GM13977 (cell line): ENCODE results near the gene HS6ST3.

ENCODE experiments used
- DNase-seq: peaks from one replicate; pipeline ENCODE4 v3.0.0; 2012; ENCODE audit warnings: low spot score
- in situ Hi-C: fragments of 300-500 bp; cut with MboI; formaldehyde crosslinking; loops from one replicate; pipeline ENCODE4 v1.12.0; 2022; ENCODE audit warnings: low sequenced_read_pairs, low pct_unique_long_range_greater_than_20kb, mixed read lengths, inconsistent platforms; ENCODE audit not compliant: unreplicated experiment
- TF ChIP-seq, protein P1 (sequence below): IDR thresholded peaks from 2 replicates; pipeline ENCODE4 v1.5.1; 2012; ENCODE audit warnings: mild to moderate bottlenecking, control low read depth; ENCODE audit not compliant: insufficient read depth; ENCODE audit errors: extremely low read depth, missing control alignments

Gene HS6ST3

DNA sequence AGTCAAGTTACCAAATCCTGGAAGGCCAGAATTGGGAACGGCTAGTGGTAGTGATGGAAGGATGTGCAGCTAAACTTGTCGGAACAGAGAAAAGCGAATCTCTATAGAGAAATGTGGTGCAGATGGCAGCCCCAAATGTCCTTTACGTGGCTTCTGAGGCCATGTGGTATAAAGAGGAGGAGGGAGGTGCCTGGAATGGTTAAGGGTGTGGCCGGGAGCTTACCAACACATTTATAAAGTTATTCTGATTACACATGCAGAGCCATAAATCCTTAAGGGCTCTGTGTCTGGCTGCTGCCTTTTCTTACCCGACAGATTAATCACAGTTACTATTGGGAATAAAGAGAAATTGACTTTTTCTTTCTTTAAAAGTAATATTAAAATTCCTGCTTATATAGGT lies 714.3 kb downstream of the HS6ST3 start:
- TF ChIP-seq, protein P1, sequence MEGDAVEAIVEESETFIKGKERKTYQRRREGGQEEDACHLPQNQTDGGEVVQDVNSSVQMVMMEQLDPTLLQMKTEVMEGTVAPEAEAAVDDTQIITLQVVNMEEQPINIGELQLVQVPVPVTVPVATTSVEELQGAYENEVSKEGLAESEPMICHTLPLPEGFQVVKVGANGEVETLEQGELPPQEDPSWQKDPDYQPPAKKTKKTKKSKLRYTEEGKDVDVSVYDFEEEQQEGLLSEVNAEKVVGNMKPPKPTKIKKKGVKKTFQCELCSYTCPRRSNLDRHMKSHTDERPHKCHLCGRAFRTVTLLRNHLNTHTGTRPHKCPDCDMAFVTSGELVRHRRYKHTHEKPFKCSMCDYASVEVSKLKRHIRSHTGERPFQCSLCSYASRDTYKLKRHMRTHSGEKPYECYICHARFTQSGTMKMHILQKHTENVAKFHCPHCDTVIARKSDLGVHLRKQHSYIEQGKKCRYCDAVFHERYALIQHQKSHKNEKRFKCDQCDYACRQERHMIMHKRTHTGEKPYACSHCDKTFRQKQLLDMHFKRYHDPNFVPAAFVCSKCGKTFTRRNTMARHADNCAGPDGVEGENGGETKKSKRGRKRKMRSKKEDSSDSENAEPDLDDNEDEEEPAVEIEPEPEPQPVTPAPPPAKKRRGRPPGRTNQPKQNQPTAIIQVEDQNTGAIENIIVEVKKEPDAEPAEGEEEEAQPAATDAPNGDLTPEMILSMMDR = no peak
- no peak for DNase-seq
- in situ Hi-C loops = no loop called here

GRCh38 chr13:96806746-96807145 lies 716.8 kb downstream of the HS6ST3 start:
- in situ Hi-C loops = no loop called here
- TF ChIP-seq, protein P1 = no peak
- DNase-seq = no peak

DNA sequence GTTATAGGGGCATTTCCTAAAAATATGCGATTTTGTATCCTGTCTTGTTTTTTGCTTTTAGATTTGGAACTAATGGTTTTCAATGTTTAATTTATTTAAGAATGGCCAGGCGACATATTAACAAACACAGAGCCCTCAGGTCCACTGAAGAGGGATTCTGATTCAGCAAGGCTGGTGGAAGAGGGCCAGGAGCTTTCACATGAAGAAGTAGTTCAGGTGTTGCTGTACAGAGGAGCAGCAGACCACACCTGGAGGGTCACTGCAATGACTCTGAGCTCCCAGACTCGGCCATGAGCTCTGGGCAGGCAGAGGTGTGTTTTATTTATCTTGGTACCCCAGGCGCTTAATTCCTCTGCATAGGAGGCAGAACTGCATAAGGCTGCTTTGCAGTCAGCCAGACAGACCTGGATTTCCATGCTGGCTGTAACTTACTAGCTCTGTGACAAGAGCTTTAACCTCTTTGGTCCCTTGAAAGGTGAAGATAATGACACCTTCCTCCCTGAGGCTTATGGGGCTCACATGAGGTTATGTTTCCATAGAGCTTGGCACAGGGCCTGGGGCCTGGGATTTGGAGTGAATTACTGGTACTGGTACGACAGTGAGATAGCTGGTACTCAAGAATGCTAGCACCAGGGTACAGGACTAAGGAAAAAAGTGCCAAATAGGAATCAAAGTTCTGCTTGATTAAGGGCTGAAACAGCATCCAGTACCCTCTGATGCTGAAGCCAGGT lies 719.6 kb downstream of the HS6ST3 start:
- in situ Hi-C loops = no loop called here
- DNase-seq = no peak
- TF ChIP-seq, protein P1 = no peak

DNA sequence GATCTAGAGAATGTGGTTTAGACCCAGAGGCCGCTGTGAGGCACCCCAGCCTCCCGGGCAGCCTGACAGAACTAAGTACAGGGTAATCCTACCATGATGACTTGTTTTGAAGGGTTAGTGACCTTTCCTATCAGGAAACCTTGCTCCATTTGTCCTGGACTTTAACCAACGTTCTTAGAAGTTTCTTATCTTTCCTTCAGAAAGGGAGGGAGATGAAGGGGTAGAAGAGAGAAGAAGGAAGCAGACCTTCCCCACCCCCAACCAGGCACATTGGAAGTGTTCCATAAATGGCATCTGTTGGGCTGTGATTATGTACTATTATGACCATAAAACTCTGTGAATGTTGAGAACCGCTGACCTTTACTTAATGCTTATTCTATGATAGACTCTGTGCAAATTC lies 720.2 kb downstream of the HS6ST3 start:
- in situ Hi-C loops = no loop called here
- TF ChIP-seq, protein P1 = no peak
- DNase-seq = no peak

DNA sequence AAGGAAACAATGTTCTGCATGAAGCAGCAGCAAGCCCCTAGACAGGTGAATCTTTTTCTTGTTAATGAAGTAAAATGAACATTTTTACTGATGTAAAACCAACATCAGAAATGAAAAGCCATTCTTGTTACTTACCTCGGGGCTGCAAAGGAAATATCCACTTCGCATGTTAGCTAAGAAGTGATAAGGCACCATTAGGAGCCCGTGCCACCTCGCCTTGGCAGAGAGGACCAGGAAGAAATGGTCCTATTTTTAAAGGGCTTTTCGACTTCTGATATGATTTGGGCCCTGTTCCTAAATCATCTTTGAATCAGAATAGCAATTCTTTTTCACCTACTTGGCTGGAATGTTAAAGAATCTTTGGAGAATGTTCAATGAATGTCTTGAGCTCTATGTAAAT lies 721.1 kb downstream of the HS6ST3 start:
- no peak for DNase-seq
- in situ Hi-C loops = no loop called here
- TF ChIP-seq, protein P1 = no peak

GRCh38 chr13:96816261-96816660 lies 726.4 kb downstream of the HS6ST3 start:
- TF ChIP-seq, protein P1 = no peak
- DNase-seq = no peak
- in situ Hi-C loops = no loop called here

- in situ Hi-C loops = no loop called here
- DNase-seq = no peak
- TF ChIP-seq, protein P1 = no peak
Observed at GRCh38 chr13:96816874-96817273, 727.0 kb downstream of the HS6ST3 start.
